ENCODE measurements around the gene MAST3.

The MAST3 gene

GRCh38 chr19:18097217-18097992, at the start of gene MAST3:
TSS of gene MAST3 (plus strand) at chr19:18097778. CDS start at chr19:18097793, 15 bp downstream.
- DNase-seq (ENCODE audit: low read depth): peak; percentile 80

- no peak for DNase-seq (ENCODE audit: low read depth)
Observed at GRCh38 chr19:18049385-18049784, 48.2 kb upstream of the MAST3 start.

DNA sequence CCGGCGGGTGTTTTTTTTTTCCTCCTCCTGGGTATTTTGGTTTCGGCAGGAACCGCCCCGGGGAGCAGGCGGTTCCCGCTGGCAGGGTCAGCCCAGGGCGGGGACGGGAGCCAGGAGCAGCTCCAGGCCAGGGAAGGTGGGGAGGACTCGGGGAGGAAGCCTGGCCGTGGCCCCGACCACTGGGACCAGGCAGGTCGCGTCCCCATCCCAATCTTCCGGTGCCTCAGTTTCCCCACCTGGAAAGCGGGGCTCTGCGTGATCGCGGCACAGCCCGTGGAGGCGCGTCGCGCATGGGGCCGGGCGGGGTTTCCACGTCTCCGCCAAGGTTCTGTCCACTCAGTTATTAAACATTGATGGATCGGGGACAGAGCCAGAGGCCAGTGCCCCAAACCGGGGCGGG, 45.7 kb upstream of the MAST3 start:
- no peak for DNase-seq (ENCODE audit: low read depth)

- no peak for DNase-seq (ENCODE audit: low read depth)
Observed at GRCh38 chr19:18053576-18054219, 43.9 kb upstream of the MAST3 start.

DNA sequence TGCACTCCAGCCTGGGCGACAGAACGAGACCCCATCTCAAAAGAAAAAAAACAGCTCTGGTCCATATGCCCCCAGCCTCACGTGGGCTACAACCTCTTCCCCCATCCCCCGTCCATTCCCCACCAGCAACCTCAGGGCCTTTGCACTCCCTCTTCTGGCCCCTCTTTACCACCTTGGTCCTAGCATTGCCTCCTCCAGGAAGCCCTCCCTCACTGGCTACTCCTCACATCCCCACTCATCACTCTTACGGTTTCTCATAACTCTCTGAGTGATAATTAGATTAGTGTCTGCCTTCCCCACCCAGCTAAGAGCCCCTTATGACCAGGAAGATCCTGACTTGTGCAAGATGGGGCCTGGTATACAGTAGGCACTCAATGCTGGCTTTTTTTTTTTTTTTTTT, 41.6 kb upstream of the MAST3 start:
- no peak for DNase-seq (ENCODE audit: low read depth)

- no peak for DNase-seq (ENCODE audit: low read depth)
Observed at GRCh38 chr19:18057557-18057956, 40.0 kb upstream of the MAST3 start.

- peak; percentile 70 for DNase-seq (ENCODE audit: low read depth)
Observed at GRCh38 chr19:18058208-18059009, 39.2 kb upstream of the MAST3 start.

DNA sequence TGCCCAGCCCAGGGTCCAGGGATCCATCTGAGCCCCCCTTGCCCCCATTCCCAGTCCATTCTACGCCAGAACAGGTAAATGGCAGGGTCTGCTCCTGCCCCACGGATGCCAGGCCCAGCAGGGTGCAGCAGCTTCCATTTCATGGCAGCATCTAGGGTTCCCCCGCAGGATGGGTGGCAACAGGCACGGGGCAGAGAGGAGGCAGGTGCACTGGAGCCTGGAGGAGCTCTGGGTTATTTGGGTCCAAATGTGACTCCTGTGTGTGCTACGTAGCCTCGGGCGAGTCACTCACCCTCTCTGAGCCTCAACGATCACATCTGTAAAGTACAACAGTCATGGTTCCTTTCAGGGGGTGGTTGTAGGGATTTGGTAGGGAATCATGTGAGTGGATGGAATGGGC, 38.3 kb upstream of the MAST3 start:
- DNase-seq (ENCODE audit: low read depth): no peak

DNA sequence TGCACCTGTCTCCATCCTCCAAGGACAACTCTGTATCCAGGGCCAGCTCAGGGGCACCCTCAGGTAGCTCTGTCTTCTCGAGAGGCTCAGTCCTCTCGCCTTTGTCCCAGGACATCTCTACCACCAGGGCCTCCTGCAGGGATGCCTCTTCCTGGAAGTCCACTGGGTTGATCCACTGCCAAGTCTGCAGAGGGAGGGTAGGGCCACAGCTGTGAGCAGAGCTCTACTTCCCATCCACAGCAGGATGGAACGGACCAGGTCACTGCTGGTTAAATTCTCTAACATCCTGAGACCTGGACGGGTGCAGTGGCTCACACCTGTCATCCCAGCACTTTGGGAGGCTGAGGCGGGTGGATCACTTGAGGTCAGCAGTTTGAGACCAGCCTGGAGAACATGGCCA, 37.7 kb upstream of the MAST3 start:
- no peak for DNase-seq (ENCODE audit: low read depth)

DNA sequence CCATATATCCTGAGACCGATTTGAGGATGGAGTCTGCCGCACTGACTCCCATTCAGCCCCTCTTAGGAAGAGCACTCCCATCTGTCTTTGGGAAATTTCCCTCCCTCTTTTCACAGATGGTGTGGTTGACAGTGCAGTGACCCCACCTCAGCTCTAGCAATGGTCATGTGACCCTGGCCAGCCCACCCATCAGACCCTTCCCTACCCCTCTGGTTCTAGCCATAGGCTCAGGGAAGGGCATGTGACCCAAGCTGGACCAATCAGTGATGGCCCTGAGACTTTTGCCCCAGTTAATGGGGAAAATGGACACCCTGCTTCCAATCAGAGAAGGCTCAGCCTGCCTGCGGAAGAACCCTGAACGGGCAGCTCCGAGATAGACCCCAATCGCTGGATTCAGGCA, 37.1 kb upstream of the MAST3 start:
- DNase-seq (ENCODE audit: low read depth): no peak

DNA sequence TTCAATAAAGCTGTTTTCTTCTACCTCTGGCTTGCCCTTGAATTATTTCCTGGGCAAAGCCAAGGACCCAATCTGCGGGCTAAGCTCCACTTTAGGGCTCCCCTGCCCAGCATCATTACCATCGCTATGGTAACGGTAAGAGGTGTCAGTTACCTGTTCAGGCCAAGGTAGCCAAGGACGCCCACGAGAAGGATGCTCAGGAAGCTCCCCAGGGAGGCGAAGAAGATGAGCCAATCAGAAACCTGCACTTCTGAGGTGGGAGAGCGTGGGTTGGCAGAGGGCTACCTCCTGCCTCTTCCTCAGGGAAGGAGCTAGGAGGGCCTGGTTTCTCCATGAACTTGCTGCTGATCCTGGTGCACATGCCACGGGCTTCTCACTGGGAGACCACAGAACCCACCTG, 35.5 kb upstream of the MAST3 start:
- DNase-seq (ENCODE audit: low read depth): no peak

DNA sequence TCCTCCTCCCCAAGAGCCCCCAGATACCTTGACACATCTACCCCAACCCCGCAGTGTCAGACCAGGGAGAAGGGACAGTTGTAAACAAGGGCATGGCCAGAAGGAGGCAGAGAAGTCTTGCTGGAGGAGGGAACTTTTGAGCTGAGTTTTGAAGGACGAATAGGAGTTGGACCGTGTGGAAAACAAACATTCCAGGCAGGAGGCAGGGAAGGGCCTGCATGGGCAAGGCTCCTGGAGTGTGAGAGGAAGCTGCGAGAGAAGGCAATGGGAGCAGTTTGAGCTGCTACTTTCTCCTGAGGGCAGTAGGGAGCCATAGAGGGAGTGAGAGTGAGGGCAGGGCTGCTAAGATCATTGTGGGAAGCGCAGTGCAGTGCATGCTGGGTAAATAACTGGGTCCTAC, 34.1 kb upstream of the MAST3 start:
- DNase-seq (ENCODE audit: low read depth): no peak

DNA sequence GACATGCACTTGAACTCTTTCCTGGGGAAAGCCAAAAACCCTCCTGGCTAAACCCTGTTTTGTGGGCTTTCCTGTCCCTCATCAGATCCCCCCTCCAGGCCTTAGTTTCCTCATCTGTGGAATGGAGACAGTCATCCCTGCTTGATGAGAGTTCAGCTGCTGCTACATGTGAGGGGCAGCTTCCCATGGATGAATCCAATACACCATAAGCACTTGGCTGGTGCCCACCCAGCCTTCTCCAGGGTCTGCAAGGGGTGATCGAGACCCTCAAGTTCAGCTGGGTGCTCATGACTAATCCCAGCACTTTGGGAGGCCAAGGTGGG, 32.4 kb upstream of the MAST3 start:
- no peak for DNase-seq (ENCODE audit: low read depth)

DNA sequence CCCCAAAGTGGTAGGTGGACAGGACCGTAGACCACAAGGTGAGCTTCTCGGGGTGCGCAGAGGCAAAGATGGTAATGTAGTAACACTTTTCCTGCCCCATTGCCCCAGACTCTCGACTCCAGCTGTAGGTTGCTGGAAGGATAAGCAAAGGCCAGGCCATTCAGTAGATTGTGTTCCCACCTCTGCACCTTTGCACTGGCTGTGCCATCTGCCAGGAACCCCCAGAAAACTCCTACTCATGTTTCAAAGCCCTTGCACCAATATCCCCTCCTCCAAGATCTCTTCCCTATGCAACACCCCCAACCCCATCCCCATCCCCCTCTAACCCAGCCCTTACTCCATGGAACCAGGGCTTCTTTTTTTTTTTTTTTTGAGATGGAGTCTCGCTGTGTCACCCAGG, 29.2 kb upstream of the MAST3 start:
- DNase-seq (ENCODE audit: low read depth): no peak

DNA sequence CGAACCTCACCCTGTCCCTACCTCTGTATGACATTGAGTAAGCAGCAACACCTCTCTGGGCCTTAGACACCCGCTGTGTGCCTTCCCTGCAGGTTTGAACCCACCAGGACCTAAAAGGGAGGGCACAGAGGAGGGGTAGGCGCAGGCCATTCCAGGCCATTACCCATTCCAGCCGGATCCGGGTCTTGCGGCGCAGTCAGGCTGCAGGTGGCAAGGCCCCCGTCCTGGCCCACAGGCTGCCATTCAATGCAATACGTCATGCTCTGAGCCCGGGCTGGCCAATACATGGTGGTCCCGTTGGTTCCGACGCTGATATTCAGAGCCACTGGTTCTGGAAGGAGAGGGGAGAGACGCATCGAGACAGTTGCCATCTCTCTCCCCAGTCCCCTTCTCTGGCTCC, 28.2 kb upstream of the MAST3 start:
- no peak for DNase-seq (ENCODE audit: low read depth)

DNA sequence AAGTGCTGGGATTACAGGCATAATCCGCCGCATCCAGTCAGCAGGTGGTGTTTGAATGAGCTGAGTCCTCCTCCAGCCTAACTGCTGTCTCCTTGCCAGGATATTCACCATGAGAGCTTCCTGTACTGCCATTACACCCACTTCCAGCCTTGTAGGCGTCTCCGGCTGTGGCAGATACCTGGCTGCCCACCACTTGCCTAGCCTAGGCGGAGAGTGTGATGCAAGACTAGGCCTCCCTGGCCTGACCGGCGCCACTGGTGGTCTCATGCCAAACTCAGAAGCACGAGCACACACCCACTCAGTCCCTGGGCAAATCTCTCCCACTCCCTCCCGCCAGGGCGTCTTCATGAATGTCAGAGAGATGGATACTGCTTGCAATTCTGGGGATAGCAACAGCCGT, 27.4 kb upstream of the MAST3 start:
- no peak for DNase-seq (ENCODE audit: low read depth)

- DNase-seq (ENCODE audit: low read depth): no peak
Observed at GRCh38 chr19:18072335-18072734, 25.2 kb upstream of the MAST3 start.

DNA sequence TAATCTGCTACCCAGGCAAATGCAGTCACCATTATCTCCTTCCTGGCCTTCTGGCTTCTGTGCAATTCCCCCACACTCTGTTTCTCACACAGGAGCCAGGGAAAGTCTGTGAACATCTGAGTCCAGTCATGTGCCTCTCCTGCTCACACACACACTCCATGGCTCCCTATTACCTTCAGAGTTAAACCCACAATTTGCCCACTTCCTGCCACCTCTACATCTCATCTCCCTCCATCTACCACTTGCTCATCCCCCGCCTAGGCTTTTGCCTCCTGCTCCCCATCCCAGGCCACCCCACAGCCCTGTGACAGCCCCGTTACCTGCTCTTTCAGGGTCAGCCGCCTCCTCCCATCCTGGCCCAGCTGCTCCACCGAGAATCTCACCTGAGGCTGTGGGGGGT, 24.4 kb upstream of the MAST3 start:
- no peak for DNase-seq (ENCODE audit: low read depth)

DNA sequence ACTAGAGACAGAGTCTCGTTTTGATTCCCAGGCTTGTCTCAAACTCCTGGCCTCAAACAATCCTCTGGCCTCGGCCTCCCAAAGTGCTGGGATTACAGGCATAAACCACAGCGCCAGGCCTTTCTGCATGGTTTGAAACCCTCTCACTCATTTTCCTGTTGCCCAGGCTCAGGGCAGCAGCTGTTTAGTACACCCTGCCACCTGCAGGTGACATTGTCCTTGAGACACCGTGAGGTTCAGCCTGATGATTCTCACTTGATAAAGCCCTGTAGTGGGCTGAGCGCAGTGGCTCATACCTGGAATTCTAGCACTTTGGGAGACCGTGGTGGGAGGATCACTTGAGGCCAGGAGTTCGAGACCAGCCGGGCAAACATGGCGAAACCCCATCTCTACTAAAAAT, 23.4 kb upstream of the MAST3 start:
- DNase-seq (ENCODE audit: low read depth): no peak

GRCh38 chr19:18083929-18084684, 13.5 kb upstream of the MAST3 start:
- DNase-seq (ENCODE audit: low read depth): no peak

DNA sequence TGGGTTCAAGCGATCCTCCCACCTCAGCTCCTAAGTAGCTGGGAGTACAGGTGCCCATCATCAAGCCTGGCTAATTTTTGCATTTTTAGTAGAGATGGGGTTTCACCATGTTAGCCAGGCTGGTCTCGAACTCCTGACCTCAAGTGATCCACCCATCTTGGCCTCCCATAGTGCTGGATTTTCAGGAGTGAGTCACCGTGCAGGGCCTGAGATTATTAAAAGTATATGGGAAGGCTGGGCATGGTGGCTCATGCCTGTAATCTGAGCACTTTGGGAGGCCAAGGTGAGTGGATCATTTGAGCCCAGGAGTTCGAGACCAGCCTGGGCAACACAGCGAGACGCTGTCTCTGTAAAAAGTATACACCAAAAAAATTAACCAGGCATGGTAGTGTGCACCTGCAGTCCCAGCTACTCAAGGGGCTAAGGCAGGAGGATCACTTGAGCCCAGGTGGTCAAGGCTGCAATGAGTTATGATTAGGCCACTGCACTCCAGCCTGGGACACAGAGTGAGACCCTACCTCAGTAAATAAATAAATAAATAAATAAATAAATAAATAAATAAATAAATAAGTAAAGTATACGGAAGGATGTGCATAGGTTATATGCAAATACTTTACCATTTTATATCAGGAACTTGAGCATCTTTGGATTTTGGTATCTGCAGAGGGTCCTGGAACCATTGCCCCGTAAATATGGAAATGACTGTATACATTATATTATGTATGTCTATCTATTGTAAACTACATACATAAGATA, 11.7 kb upstream of the MAST3 start:
- DNase-seq (ENCODE audit: low read depth): no peak
